Smooth muscle cell (in vitro differentiated cells): ENCODE results near the gene DYNLT2B. TPM values are rescaled to one million over a fixed set of nuclear protein-coding genes. Genes with fewer than 3 reads are reported as not detected.
"Not testable (repeated sequence)": the region's sequence is repeated elsewhere in the genome, so short reads cannot be mapped to it uniquely, and the experiment has no call there.

Experiments used
- DNase-seq: peaks from one replicate; lab custom pipeline; 2025; ENCODE audit not compliant: unreplicated experiment; lab: John Stamatoyannopoulos, UW
- H2AFZ ChIP-seq: fragments of 200-600 bp; sonication (generic); 2 replicates; pipeline ENCODE4 v1.6.0; 2016; ENCODE audit warnings: antibody characterized with exemption, low read depth, mild to moderate bottlenecking
- H3F3A ChIP-seq: fragments of 200-600 bp; sonication (generic); 2 replicates; pipeline ENCODE4 v1.6.0; 2017; ENCODE audit warnings: antibody characterized with exemption, low read depth
- H3K27ac ChIP-seq: fragments of 200-600 bp; sonication (generic); 2 replicates; pipeline ENCODE4 v1.5.1; 2016; ENCODE audit warnings: low read depth, mild to moderate bottlenecking
- H3K27me3 ChIP-seq: fragments of 200-600 bp; sonication (generic); 2 replicates; pipeline ENCODE4 v1.6.1; 2016; ENCODE audit warnings: low read depth, mild to moderate bottlenecking
- H3K36me3 ChIP-seq: fragments of 200-600 bp; sonication (generic); 2 replicates; pipeline ENCODE4 v1.5.1; 2016; ENCODE audit warnings: low read depth
- H3K4me1 ChIP-seq: fragments of 200-600 bp; sonication (generic); 2 replicates; pipeline ENCODE4 v1.5.1; 2016; ENCODE audit warnings: low read depth
- H3K4me2 ChIP-seq: fragments of 200-600 bp; sonication (generic); 2 replicates; pipeline ENCODE4 v1.6.0; 2016; ENCODE audit warnings: mild to moderate bottlenecking
- H3K4me3 ChIP-seq: fragments of 200-600 bp; sonication (generic); 2 replicates; pipeline ENCODE4 v1.5.1; 2016; ENCODE audit warnings: mild to moderate bottlenecking
- H3K79me2 ChIP-seq: fragments of 200-600 bp; sonication (generic); 2 replicates; pipeline ENCODE4 v1.6.0; 2016; ENCODE audit warnings: low read depth, mild to moderate bottlenecking
- H3K9ac ChIP-seq: fragments of 200-600 bp; sonication (generic); 2 replicates; pipeline ENCODE4 v1.6.0; 2016; ENCODE audit warnings: low read depth
- H3K9me3 ChIP-seq: fragments of 200-600 bp; sonication (generic); replicated peaks from 2 replicates; pipeline ENCODE4 v1.5.1; 2016; ENCODE audit warnings: low read depth
- H4K20me1 ChIP-seq: fragments of 200-600 bp; sonication (generic); 2 replicates; pipeline ENCODE4 v1.6.0; 2016; ENCODE audit warnings: low read depth
- CTCF ChIP-seq: fragments of 200-600 bp; sonication (generic); IDR thresholded peaks from 2 replicates; pipeline ENCODE4 v1.5.1; 2017; ENCODE audit warnings: borderline replicate concordance, mild to moderate bottlenecking, antibody characterized with exemption; ENCODE audit not compliant: insufficient read depth, poor library complexity, severe bottlenecking
- WGBS: methylation state at CpG from one replicate; pipeline ENCODE4 v1.1.7; 2016; ENCODE audit warnings: low lambda C conversion rate; 5-methylcytosine and 5-hydroxymethylcytosine counted together
- polyA plus RNA-seq: library from polyadenylated mRNA; unstranded; fragments of >200 nt; fragmentation: Nextera tagmentation; extraction: Ambion mirVana; gene quantifications from 2 replicates; pipeline ENCODE4 v1.2.1, GENCODE V29; 2016
- total RNA-seq: library from RNA; depleted of rRNA; stranded (reverse); fragments of >200 nt; gene quantifications from 2 replicates; pipeline ENCODE4 v1.2.3, GENCODE V29; 2014

Gene DYNLT2B
- total and polyA plus RNA-seq, 2 experiments from 2014 or later: 22.8 to 24.5 TPM

- peaks cover 5% of the 10 kb centered on the region for H3K79me2 ChIP-seq
- H3F3A ChIP-seq: no peaks in the 10 kb centered on the region
- WGBS: 93% methylated on average over 1 of the region's 1 CpG
- H3K4me3 ChIP-seq: no peak overlapping the region
- H3K4me1 ChIP-seq: no peaks in the 10 kb centered on the region
- no peaks in the 10 kb centered on the region for H3K36me3 ChIP-seq
- H3K27me3 ChIP-seq: no peaks in the 10 kb centered on the region
- no peak for TF ChIP-seq CTCF
- no peak overlapping the region for H3K4me2 ChIP-seq
- no peaks in the 10 kb centered on the region for H4K20me1 ChIP-seq
- H3K27ac ChIP-seq: no peak overlapping the region
- no peak overlapping the region for H3K9ac ChIP-seq
- no peaks in the 10 kb centered on the region for H3K9me3 ChIP-seq
- no peak overlapping the region for H2AFZ ChIP-seq
- no peak for DNase-seq
Measured at GRCh38 chr3:196315821-196316220, 2.2 kb downstream of the DYNLT2B start.

GRCh38 chr3:196314597-196314996, 3.4 kb downstream of the DYNLT2B start:
- TF ChIP-seq CTCF: no peak
- H3K9me3 ChIP-seq: no peaks in the 10 kb centered on the region

GRCh38 chr3:196314086-196314485, 4.0 kb downstream of the DYNLT2B start:
- not testable (repeated sequence) for H4K20me1 ChIP-seq, H3K4me2 ChIP-seq, H3K9ac ChIP-seq, H3K4me3 ChIP-seq, DNase-seq, H3K27me3 ChIP-seq, H3F3A ChIP-seq, H2AFZ ChIP-seq, H3K4me1 ChIP-seq, H3K79me2 ChIP-seq, H3K9me3 ChIP-seq, H3K36me3 ChIP-seq, H3K27ac ChIP-seq
- WGBS: 86% methylated on average over 7 of the region's 7 CpGs

More at GRCh38 chr3:196314597-196314996, 3.4 kb downstream of the DYNLT2B start:
- Histone ChIP-seq H3K4me3 (no peak overlapping the region), H3K4me1 (no peaks in the 10 kb centered on the region), H3K27me3 (no peaks in the 10 kb centered on the region), H2AFZ (no peak overlapping the region), H3K4me2 (no peak overlapping the region), H3K79me2 (peaks cover 5% of the 10 kb centered on the region), H3K9ac (no peak overlapping the region), H3F3A (no peaks in the 10 kb centered on the region), H4K20me1 (no peaks in the 10 kb centered on the region), H3K36me3 (no peaks in the 10 kb centered on the region), H3K27ac (no peak overlapping the region)
- DNase-seq: no peak
- 97% methylated on average over 3 of the region's 3 CpGs for WGBS

- not testable (repeated sequence) for H4K20me1 ChIP-seq, DNase-seq, H3K27ac ChIP-seq, H3K9me3 ChIP-seq, H3K4me2 ChIP-seq, H3K9ac ChIP-seq, H3K27me3 ChIP-seq, H3K4me1 ChIP-seq, H2AFZ ChIP-seq, H3K4me3 ChIP-seq, H3K36me3 ChIP-seq, H3K79me2 ChIP-seq, H3F3A ChIP-seq
- 76% methylated on average over 8 of the region's 8 CpGs for WGBS
Measured at GRCh38 chr3:196302960-196303359, 15.1 kb downstream of the DYNLT2B start.

GRCh38 chr3:196302551-196302950, 15.5 kb downstream of the DYNLT2B start:
- H4K20me1 ChIP-seq, H3K4me3 ChIP-seq, H3K27ac ChIP-seq, H3K9me3 ChIP-seq, DNase-seq, H3F3A ChIP-seq, H3K9ac ChIP-seq, H3K79me2 ChIP-seq, H2AFZ ChIP-seq, H3K27me3 ChIP-seq, H3K4me2 ChIP-seq, H3K36me3 ChIP-seq, H3K4me1 ChIP-seq: not testable (repeated sequence)
- 84% methylated on average over 8 of the region's 10 CpGs for WGBS
